GM12892 (cell line): Measurements from ENCODE around the gene CLASRP.
A peak's percentile ranks its signal among the peaks of the same experiment; 100 is the strongest.

Experiments
- DNase-seq: peaks from one replicate; pipeline ENCODE4 v3.0.0; 2011; ENCODE audit not compliant: insufficient read length
- FAIRE-seq: peaks from 2 replicates; lab custom pipeline; 2011; peaks lifted over from hg19 to GRCh38; lab: Jason Lieb, UNC
- POLR2A ChIP-seq: IDR thresholded peaks from 2 replicates; pipeline ENCODE4 v1.6.1; 2011; ENCODE audit warnings: low read depth, low read length, control low read depth
- POLR2AphosphoS5 ChIP-seq: IDR thresholded peaks from 2 replicates; pipeline ENCODE4 v1.6.1; 2011; ENCODE audit warnings: low read depth, low read length, control low read depth
- TAF1 ChIP-seq: IDR thresholded peaks from 2 replicates; pipeline ENCODE4 v1.6.1; 2011; ENCODE audit warnings: low read depth, mild to moderate bottlenecking, control low read depth, low read length, borderline replicate concordance

Gene CLASRP

DNA sequence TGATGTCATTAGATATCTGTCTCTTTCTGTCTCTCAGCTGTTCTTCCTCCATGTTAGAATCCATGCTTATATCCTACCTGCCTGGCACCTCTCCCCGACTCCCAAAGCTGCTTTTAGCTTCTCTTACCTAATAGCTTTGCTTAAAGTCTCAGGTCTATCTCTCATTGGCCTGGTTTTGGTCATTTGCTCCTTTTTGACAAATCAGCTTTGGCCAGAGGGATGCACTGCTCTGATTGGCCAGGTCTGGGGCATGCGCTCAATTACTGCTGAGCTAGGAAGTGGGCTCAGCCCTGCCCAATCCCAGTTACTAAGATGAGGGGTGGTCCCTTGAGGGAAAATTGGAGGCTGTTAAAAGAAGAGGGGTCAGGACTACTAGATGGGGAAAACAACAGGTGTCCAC lies 11.5 kb upstream of the CLASRP start:
- TF ChIP-seq TAF1 (no peak), POLR2A (no peak), POLR2AphosphoS5 (no peak)
- no peak for DNase-seq
- no peak for FAIRE-seq

DNA sequence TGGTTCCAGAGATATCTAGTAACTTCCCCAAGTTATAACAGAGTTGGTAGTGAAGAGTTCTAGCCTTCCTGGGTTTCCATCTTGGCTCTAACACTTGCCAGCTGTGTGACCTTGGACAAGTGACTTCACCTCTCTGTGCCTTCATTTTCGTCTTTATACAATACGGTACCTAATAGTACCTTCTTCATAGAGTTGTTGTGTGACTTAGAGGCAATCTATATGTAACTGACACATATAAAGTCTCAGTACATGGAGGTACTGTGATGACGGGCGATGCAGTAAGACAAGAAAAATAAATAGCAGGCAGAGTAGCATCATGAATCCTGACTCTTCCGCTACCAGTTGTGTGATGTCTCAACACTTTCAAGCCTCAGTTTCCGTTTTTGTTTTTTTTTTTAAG lies 8.0 kb upstream of the CLASRP start:
- no peak for FAIRE-seq
- no peak for DNase-seq
- TF ChIP-seq POLR2A = no peak
- no peak for TF ChIP-seq TAF1
- TF ChIP-seq POLR2AphosphoS5 = no peak

DNA sequence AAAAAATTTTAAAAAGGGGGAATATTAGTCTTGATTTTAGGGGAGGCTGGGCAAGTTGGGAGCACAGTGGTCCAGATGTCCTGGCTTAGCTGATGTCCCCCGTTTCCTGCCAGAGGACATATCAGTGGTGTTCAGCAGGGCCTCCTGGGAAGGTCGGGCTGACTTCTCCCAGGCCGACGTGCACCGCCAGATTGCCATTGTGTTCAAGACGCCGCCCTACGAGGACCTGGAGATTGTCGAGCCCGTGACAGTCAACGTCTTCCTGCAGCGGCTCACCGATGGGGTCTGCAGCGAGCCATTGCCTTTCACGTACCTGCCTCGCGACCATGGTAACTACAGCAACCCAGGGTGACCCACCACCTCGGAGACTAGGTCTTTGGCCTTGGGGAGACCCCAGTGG lies 6.4 kb upstream of the CLASRP start:
- DNase-seq (no peak), FAIRE-seq (no peak)
- no peak for TF ChIP-seq POLR2A
- TF ChIP-seq TAF1 = no peak
- no peak for TF ChIP-seq POLR2AphosphoS5

DNA sequence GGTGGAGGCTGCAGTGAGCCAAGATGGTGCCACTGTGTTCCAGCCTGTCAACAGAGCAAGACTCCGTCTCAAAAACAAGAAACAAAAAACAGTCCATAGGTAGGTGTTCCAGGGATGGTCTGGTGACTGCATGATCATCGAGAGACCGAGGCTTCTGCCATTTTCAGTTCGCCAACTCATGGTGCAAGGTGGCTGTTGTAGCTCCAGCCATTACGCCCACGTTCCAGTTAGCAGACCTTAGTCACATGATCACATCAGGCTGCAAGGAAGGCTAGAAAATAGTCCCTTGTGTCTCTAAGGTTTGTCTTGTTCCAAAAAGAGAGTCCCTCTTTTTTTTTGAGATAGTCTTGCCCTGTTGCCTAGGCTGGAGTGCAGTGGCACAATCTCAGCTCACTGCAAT lies 3.1 kb upstream of the CLASRP start:
- DNase-seq (no peak), FAIRE-seq (no peak)
- no peak for TF ChIP-seq TAF1

DNA sequence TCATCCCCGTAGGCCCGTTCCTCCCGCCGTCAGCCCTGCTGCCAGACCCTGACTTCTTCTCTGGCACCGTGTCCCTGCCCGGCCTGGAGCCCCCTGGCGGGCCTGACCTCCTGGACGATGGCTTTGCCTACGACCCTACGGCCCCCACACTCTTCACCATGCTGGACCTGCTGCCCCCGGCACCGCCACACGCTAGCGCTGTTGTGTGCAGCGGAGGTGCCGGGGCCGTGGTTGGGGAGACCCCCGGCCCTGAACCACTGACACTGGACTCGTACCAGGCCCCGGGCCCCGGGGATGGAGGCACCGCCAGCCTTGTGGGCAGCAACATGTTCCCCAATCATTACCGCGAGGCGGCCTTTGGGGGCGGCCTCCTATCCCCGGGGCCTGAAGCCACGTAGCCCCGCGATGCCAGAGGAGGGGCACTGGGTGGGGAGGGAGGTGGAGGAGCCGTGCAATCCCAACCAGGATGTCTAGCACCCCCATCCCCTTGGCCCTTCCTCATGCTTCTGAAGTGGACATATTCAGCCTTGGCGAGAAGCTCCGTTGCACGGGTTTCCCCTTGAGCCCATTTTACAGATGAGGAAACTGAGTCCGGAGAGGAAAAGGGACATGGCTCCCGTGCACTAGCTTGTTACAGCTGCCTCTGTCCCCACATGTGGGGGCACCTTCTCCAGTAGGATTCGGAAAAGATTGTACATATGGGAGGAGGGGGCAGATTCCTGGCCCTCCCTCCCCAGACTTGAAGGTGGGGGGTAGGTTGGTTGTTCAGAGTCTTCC lies 1.3 kb upstream of the CLASRP start:
- DNase-seq = no peak
- no peak for TF ChIP-seq POLR2AphosphoS5
- TF ChIP-seq POLR2A = no peak
- no peak for TF ChIP-seq TAF1
- FAIRE-seq = no peak

DNA sequence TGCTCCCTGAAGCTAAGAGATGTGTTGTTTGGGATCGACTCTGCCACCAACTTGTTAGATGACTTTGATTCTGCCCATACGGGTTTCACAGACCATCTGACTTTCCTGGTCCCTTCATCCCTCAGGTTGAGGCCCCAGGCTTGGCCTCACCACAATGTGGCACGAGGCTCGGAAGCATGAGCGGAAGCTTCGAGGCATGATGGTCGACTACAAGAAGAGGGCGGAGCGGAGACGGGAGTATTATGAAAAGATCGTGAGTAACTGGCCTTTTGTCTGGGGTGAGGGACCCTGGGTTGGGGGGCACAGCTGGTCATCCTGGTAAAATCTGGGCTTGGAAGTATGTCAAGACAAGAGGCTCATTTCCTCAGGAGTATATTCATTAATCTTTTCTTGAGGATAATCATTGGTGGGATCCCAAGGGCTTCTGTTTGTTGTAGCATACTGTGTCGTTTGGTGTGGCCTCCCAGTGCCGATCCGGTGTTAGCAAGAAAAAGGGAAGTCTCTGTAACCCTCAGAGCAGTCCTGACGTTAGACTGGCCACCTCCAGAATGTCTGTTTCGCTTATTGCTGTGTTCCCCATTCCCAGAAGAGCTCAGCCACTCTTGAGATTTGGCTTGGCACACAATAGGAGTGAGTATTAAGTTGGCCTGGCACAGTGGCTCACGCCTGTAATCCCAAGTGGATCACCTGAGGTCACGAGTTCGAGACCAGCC lies 1.4 kb downstream of the CLASRP start:
- no peak for DNase-seq
- TF ChIP-seq TAF1 (no peak), POLR2AphosphoS5 (no peak), POLR2A (no peak)
- no peak for FAIRE-seq

DNA sequence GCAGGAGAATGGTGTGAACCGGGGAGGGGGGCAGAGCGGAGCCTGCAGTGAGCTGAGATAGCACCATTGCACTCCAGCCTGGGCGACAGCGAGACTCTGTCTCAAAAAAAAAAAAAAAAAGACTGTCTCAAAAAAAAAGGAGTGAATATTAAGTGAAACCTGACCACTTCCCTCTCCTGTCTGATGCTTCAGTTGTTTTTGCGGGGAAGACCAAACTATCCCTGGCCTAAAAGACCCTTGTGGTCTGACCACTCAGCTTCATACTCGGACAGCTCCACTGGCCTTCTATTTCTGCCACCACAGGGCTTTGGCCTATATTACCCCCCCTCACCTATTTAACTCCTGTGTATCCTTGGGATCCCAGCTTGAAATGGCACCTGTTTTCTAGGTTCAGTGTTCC lies 2.3 kb downstream of the CLASRP start:
- no peak for FAIRE-seq
- DNase-seq = no peak
- TF ChIP-seq TAF1 = no peak
- TF ChIP-seq POLR2AphosphoS5 = no peak
- TF ChIP-seq POLR2A = no peak

DNA sequence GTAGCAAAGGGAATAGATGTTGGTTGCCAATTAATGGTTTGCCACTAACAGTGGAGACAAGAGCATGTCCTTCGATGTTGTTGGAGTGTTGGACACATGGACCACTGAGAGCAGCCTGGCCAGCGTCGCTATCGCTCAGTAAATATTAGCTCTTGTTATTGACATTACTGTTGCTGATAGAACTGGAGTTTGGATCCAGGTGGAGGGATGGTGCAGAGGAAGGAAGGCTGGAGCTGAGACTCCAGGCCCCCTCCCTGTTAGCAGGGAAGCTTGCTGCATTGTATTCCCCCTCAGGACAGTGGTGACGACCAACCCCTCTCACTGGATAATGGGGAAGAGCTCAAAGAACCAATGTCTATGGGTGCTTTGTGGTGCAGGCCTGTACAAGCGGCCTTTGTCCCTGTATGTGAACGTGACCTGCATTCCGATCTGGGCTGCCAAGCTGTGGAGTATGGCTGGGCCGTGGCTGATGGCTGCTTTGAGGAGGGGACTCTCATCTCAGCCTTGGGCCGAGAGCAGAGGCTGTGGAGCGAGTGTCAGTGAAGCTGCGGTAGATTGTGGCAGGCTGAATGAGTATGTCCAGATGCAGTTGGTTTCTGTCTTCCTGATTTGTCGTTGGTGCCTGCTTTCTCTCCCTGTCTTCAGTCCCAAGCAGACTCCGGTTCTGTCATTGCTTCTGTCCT lies 7.0 kb downstream of the CLASRP start:
- DNase-seq (no peak), FAIRE-seq (no peak)
- TF ChIP-seq POLR2A (no peak), TAF1 (no peak), POLR2AphosphoS5 (0 out of 2 replicates have a peak, but pooled peaks have one; percentile 20)

DNA sequence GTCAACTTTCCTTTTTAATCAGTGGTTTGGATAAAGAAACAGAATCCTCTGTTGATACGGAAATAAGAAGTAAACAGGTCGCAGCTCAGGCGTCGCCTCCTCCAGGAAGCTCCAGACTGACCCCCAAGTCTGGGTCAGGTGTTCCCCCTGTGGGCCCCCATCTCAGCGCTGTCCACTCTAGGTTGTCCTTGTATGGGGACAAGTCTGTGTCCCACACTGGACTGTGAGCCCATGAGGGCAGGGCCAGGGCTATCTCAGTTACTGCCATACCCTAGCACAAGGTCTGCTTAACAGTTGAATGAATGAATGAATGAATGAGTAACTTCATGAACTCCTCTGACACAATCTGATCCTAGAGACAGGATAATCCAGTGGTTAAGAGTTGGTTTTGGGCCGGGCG lies 7.5 kb downstream of the CLASRP start:
- DNase-seq = no peak
- TF ChIP-seq POLR2A (no peak), TAF1 (no peak), POLR2AphosphoS5 (no peak)
- no peak for FAIRE-seq

DNA sequence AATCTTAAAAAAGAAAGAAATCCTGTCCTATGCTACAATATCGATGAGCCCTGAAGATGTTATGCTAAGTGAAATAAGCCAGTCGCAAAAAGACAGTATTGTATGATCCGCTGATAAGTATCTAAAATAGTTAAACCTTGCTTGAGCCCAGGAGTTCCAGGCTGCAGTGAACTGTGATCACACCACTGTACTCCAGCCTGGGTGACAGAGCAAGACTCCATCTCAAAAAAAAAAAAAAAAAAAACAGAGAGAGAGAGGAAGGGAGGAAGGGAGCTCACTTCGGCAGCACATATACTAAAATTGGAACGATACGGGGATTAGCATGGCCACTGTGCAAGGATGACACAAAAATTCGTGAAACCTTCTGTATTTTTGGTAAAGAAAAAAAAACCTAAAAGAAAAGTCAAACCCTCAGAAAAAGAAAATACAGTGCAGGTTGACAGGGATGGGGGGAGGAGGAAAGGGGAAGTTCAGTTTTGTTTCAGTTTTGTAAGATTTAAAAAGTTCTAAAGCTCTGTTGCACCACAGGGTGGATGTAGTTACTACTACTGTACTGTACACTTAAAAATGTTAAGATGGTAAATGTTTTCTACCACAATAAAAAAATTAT lies 8.4 kb downstream of the CLASRP start:
- DNase-seq = no peak
- peak; percentile 21 for FAIRE-seq
- TF ChIP-seq POLR2AphosphoS5 (no peak), TAF1 (no peak), POLR2A (no peak)

DNA sequence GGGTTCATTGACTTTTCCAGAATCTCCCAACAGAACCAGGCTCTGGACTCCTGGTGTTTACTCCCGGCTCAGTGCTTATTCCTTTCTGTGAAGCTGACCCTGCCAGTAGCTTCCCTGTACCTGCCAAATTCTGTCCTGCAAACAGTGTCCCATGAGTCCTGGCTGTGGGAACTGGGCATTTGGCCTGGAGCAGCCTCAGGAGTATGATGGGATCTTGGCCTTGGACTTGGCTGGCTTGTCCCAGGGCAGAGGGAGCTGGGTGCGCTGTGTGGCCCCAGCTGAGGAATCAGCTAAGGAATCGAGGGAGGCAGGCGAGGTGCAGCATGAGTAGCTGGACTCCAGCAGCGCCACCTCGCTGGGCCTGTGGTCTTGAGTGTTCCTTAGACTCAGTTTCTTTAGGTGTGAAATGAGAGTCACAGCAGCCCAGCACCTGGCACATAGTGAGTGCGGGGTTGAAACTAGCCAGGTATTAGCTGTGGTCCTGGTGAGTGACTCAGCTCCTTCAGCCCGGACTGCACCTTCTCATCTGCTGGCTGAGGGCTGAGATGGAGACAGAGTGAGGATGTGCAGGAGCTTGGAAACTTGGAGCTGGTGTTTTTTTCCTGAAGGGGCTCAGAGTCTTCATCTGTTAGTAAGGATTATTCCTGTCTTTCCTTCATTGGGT lies 10.4 kb downstream of the CLASRP start:
- FAIRE-seq = no peak
- TF ChIP-seq POLR2A = no peak
- no peak for TF ChIP-seq POLR2AphosphoS5
- no peak for TF ChIP-seq TAF1
- DNase-seq = no peak

DNA sequence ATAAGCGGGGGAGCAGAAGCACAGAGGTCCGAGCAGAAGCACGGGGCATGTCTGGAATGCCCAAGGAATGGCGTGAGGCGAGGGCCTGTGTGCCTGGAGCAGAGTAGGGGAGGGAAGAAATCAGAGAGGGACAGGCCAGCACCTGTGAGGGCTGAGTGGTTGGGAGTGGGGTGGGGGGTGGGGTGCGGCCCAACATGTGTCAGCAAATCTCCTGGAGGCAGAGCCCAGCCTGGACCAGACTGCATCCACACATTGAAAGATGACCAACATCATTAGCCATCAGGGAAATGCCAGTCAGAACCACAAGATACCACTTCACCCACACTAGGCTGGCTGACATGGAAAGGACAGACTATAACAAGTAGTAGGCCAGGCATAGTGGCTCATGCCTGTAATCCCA lies 11.2 kb downstream of the CLASRP start:
- DNase-seq = no peak
- no peak for FAIRE-seq
- TF ChIP-seq TAF1 (no peak), POLR2AphosphoS5 (no peak), POLR2A (no peak)
